H54 (cell line): ENCODE measurements around the gene FOXP3.

Experiments
- DNase-seq: peaks from one replicate; pipeline ENCODE4 v3.0.0; 2011; ENCODE audit warnings: low spot score, mixed read lengths; ENCODE audit not compliant: insufficient read length
- FAIRE-seq: peaks from 3 replicates; lab custom pipeline; 2011; peaks lifted over from hg19 to GRCh38; lab: Jason Lieb, UNC
- POLR2A ChIP-seq: IDR thresholded peaks from 2 replicates; pipeline ENCODE4 v1.6.1; 2011; ENCODE audit warnings: low read depth, mild to moderate bottlenecking, low read length

The FOXP3 gene

GRCh38 chrX:49249616-49250015 is 14.9 kb downstream of the FOXP3 start:
- DNase-seq = no peak
- TF ChIP-seq POLR2A = no peak
- FAIRE-seq = no peak

GRCh38 chrX:49249071-49249470 is 15.4 kb downstream of the FOXP3 start:
- FAIRE-seq = no peak
- no peak for DNase-seq
- no peak for TF ChIP-seq POLR2A

DNA sequence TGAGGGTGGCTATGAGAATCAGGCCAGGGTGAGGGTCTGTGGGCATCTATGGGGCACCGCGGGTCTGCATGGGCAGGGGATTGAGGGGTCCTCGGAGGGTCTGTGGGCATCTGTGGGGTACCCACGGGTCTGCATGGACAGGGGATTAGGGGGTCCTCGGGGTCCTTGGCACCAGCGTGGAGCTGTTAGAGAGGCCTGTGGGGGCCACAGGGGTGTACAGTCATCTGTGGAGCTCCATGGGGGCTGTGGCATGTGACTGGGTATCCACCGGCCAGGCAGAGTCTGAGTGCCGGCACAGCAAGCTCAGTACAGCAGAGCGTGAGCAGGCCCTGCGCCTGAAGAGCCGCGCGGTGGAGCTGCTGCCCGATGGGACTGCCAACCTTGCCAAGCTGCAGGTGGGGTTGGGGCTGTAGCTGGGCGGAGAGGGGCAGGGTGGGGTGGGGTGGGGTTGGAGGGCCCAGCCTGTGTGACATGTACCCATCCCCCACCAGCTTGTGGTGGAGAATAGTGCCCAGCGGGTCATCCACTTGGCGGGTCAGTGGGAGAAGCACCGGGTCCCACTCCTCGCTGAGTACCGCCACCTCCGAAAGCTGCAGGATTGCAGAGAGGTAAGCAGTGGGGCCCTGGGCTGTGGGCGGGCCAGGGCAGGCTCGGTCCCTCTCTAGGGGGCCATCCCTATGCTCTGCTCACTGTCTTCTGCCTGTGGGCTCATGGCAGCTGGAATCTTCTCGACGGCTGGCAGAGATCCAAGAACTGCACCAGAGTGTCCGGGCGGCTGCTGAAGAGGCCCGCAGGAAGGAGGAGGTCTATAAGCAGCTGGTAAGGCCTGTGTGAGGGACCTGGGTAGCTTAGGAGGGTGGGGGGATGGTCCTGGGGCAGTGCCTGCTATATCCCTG is 16.3 kb downstream of the FOXP3 start:
- DNase-seq (no peak), FAIRE-seq (no peak)
- no peak for TF ChIP-seq POLR2A

DNA sequence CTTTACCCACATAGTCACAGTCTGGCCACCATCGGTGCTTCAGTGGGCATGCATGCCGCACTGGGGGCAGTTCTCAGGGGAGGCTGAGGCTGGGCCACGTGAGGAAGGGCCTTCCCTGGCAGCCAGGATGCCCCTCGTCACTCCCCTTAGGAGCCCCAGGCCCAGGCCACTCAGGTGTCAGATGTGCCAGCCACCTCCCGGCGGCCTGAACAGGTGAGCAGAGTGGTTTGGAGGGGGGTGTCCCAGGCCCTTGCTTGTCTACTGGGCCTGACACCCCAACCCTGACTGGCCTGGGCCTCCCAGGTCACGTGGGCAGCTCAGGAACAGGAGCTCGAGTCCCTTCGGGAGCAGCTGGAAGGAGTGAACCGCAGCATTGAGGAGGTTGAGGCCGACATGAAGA is 17.2 kb downstream of the FOXP3 start:
- DNase-seq (no peak), FAIRE-seq (no peak)
- TF ChIP-seq POLR2A = no peak

GRCh38 chrX:49246541-49246940 is 18.0 kb downstream of the FOXP3 start:
- TF ChIP-seq POLR2A = no peak
- DNase-seq (no peak), FAIRE-seq (no peak)

DNA sequence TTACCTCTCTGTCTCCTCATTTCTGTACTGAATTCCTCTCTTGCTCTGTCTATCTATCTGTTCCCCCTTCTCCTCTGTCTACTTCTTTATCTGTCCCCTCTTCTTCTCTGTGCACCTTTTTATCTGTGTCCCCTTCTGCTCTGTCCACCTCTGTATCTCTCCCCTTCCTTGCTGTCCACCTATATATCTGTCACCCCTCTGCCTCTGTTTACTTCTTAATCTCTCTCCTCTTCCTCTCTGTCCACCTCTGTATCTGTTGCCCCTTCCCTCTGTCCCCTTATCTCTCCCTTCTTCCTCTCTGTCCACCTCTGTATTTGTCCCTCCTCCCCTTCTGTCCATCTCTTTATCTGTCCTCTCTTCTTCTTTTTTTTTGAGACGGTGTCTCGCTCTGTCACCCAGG is 20.3 kb downstream of the FOXP3 start:
- no peak for FAIRE-seq
- no peak for DNase-seq

DNA sequence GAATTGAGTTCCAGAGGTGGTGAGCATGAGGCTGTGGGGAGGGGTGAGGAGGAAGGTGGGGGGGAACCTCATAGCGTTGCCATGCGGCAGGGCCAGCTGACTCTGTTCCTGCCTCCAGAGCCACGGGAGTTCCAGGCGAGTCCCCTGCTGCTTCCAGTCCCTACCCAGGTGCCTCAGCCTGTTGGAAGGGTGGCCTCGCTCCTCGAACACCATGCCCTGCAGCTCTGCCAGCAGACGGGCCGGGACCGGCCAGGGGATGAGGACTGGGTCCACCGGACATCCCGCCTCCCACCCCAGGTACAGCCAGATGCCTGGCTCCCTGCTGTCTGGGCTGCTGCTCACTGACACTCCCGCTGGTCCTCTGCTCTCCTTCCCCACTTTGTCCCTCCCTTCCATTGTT is 21.3 kb downstream of the FOXP3 start:
- FAIRE-seq (no peak), DNase-seq (no peak)
- TF ChIP-seq POLR2A = no peak

More for the DNA sequence above, 20.3 kb downstream of the FOXP3 start:
- TF ChIP-seq POLR2A = no peak

- FAIRE-seq (no peak), DNase-seq (peak; percentile 30)
- TF ChIP-seq POLR2A = no peak
These were observed 21.9 kb downstream of the FOXP3 start for GRCh38 chrX:49242545-49243066.

DNA sequence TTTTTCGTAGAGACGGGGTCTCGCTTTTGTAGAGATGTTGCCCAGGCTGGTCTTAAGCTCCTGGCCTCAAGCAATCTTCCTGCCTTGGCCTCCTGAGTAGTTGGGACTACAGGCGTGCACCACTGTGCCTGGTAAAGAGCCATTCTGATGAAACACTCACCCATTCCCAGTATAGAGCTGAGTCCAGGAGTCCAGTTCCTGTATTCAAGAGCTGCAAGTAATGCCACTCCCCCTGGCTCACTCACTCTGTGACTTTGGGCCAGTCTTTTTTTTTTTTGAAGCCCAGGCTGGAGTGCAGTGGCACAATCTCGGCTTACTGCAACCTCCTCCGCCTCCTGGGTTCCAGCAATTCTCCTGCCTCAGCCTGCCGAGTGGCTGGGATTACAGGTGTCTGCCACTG is 25.8 kb downstream of the FOXP3 start:
- FAIRE-seq = no peak
- TF ChIP-seq POLR2A = no peak
- DNase-seq = no peak

GRCh38 chrX:49237060-49237459 is 27.4 kb downstream of the FOXP3 start:
- no peak for FAIRE-seq
- no peak for TF ChIP-seq POLR2A
- DNase-seq = no peak

DNA sequence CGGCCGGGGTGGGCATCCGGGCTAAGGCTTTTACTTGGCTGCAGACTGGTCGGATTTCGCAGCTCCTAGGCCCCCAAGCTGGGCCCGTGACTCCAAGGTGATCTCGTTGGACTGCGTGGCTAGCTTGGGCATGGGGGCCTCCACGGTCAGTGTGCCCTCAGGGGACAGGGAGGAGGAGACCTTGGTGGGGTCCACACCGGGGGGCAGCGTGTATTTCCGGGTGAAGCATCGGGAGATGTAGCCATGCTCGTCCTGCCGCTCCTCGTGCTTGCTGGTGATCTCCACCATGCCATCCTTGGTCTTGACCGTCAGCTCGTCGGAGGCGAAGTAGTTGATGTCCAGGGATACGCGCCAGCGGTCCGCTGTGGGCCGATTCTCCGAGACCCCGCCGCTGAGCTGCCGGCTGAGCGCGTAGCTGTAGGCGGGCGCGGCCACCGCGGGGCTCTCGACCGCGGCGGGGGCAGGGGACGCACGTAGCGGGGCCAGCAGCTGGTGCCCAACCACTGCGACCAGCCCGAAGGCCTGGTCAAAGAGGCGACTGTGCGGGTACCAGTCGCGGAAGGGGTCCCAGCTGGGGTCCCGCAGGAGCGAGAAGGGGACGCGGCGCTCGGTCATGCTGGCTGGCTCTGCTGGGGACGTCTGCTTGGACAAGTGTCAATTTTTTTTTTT is 30.5 kb downstream of the FOXP3 start:
- TF ChIP-seq POLR2A = no peak
- FAIRE-seq = no peak
- DNase-seq = no peak

DNA sequence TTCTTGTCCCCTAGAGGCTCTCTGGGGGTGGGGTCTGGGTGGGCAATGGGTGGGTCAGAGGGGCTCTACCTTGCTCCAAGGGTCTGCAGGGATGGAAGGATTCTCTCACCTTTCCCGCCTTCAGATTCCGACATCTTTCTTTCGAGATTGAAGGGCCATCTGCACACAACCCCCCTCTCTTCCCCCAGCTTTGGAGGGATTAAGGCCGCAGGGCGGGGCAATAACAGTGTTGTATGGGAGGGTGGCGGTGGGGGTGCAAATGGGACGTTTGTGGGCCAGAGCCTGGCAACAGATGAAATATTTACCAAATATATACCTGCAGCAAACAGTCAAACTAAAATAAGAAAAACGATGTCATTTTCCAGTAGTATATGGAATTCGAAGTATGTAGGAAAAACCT is 31.3 kb downstream of the FOXP3 start, which contains the start of gene CACNA1F:
CACNA1F (minus strand) TSS at position 165 of the 400 bp plus-strand sequence; CDS start at position 134, 31 bp downstream.
- DNase-seq = no peak
- FAIRE-seq = no peak
- no peak for TF ChIP-seq POLR2A

GRCh38 chrX:49232525-49232924 is 32.0 kb downstream of the FOXP3 start:
- no peak for FAIRE-seq
- no peak for TF ChIP-seq POLR2A

DNA sequence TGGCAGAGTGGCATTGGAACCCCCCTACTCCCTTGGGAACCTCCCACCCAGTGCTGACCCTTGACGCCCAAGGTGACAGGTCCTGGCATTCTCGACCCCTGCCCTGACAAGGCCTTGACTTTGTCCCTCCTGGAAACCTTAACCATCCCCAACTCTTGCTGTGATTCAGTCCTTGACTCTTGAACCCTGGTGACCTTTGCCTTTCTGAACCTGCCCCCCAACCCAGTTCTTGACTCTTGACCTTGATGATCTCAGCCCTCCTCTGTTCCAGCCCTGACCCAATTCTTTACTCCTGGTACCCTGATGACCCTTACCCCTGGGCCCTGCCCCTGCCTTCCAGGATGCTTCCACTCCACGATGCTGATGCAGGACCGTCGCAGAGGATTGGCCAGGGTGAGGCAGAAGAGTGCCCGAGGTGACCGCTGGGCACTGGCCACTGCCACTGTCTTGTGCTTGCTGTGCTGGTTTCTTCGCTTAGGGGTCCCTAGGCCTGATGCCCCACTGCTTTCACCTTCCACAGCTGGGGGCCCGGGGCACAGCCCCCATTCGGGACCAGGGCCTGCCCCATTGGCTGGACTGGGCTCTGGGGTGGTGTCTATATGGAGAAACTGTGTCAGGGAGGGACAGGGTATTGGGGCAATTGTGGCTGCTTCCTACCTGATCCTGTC is 33.0 kb downstream of the FOXP3 start:
- TF ChIP-seq POLR2A = no peak
- FAIRE-seq (no peak), DNase-seq (no peak)

More at GRCh38 chrX:49232525-49232924, 32.0 kb downstream of the FOXP3 start:
- DNase-seq = no peak
